GM12874 (cell line): ENCODE data around the gene RANBP9.

ENCODE experiments used
- TF ChIP-seq, protein P1 (sequence below): IDR thresholded peaks from 2 replicates; pipeline ENCODE4 v1.5.1; 2011; ENCODE audit warnings: low read depth, mild to moderate bottlenecking, control low read depth, low read length, moderate library complexity; ENCODE audit not compliant: insufficient read depth

The RANBP9 gene

DNA sequence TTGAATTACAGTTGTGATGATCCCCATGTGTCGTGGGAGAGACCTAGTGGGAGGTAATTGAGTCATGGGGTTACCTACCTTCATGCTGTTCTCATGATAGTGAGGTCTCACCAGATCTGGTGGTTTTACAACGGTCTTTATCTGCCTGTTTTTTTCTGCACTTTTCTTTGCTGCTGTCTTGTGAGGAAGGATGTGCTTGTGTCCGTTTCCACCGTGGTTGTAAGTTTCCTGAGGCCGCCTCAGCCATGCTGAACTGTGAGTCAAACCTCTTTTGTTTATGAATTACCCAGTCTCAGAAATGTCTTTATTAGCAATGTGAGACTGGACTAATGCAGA, 6.5 kb upstream of the RANBP9 start:
- TF ChIP-seq, protein P1, sequence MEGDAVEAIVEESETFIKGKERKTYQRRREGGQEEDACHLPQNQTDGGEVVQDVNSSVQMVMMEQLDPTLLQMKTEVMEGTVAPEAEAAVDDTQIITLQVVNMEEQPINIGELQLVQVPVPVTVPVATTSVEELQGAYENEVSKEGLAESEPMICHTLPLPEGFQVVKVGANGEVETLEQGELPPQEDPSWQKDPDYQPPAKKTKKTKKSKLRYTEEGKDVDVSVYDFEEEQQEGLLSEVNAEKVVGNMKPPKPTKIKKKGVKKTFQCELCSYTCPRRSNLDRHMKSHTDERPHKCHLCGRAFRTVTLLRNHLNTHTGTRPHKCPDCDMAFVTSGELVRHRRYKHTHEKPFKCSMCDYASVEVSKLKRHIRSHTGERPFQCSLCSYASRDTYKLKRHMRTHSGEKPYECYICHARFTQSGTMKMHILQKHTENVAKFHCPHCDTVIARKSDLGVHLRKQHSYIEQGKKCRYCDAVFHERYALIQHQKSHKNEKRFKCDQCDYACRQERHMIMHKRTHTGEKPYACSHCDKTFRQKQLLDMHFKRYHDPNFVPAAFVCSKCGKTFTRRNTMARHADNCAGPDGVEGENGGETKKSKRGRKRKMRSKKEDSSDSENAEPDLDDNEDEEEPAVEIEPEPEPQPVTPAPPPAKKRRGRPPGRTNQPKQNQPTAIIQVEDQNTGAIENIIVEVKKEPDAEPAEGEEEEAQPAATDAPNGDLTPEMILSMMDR, result no peak

GRCh38 chr6:13716955-13717295, 5.3 kb upstream of the RANBP9 start:
- TF ChIP-seq, protein P1, result no peak

DNA sequence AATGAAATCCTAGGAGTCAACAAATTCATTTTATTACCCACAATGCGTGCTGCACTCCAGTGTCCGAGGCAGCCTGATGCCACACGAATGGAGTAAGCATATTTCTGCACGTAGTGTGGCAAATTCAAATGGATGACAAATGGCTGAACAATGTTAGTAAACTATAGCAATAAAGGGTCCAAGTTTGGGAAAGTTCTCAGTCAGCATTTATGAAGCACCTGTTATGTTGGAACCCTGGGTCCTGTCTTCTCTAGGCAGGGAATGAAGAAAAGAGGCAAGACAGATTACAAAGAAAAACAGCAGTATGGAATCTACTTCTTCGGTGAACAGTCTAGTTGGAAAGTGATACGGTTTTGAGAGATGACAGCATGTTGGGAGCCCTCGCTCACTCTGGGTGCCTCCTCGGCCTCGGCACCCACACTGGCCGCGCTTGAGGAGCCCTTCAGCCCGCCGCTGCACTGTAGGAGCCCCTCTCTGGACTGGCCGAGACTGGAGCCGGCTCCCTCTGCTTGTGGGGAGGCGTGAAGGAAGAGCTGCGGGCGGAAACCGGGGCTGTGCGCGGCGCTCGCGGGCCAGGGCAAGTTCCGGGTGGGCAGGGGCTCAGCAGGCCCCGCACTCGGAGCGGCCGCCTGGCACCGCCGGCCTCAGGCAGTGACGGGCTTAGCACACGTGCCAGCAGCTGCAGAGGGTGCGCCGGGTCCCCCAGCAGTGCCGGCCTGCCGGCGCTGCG, 4.8 kb upstream of the RANBP9 start:
- TF ChIP-seq, protein P1, result no peak

- TF ChIP-seq, protein P1, result no peak
These were observed 3.8 kb upstream of the RANBP9 start for GRCh38 chr6:13715444-13715883.

- TF ChIP-seq, protein P1, result no peak
These were observed 914 bp upstream of the RANBP9 start for GRCh38 chr6:13712599-13712898.

GRCh38 chr6:13711324-13711732, 307 bp downstream of the RANBP9 start:
- TF ChIP-seq, protein P1, result peak; percentile 23; the same call in 1 of the 2 replicates

DNA sequence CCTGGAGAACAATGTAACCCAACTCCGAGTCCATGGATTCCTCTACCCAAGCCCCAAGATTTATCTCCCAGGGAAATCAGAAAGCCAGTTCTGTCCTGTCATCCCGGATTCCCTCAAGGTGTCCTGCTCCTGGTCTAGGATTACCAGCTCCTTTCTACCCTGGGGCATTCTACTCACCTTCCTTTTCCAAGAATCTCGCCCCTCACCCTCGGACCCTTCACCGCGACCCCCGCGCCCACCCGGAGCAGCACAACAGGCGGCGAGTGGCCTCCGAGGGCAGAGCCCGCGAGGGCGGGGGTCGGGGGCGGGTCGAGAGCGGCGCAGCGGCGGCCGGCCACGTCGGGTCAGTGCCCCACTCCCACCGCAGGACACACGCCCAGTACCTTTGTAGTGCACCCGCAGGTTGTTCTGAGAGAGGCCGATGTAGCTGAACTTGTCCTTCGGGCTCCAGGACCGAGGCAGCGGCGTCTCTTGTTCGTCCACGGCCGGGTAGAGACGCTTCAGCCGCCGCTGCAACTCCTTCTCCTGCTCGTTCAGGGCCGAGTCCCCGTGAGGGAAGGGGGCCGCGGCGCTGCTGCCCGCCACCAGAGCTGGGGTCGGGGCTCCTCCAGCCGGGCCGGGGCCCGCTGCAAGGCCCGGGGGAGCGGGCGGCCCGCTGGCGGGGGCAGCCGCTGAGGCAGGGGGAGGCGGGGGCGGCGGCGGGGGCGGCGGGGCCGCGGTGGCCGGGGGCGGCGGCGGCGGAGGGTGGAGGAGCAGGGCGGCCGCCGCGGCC, 897 bp downstream of the RANBP9 start:
- TF ChIP-seq, protein P1, result no peak
